HuH-7.5 (cell line): Measurements from ENCODE around the gene STAMBPL1.
"Not testable (repeated sequence)": the region's sequence is repeated elsewhere in the genome, so short reads cannot be mapped to it uniquely, and the experiment has no call there.

Source experiments
- DNase-seq: peaks from one replicate; pipeline ENCODE4 v3.0.0; 2011; ENCODE audit warnings: low spot score

The STAMBPL1 gene

DNA sequence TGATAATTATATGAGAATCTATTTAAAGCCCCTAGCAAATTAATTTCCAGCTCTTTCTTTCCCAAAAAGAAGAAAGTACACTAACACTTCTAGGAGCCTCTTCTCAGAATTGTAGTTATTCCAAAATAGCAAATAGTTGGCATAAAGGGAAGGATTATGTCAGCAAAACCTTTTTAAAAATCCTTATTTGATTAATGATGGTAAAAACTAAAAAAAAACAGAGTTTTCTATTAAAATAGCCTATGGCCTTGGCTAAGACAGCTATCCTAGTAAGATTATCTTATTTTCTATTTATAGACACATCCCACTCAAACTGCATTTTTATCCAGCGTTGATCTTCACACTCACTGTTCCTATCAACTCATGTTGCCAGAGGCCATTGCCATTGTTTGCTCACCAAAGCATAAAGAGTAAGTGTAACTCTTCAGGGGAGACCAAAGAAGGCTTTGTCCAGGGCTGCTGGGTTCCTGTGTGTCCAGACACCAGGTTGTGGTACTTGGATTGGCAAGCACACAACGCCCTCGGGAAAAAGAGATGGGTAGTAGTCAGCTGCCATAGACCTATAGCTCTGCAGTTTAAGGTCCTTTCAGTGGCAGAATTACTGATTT is 41.0 kb downstream of the STAMBPL1 start:
- DNase-seq, result no peak

GRCh38 chr10:88922041-88922440 is 42.0 kb downstream of the STAMBPL1 start:
- DNase-seq, result no peak

GRCh38 chr10:88923520-88923919 is 43.5 kb downstream of the STAMBPL1 start:
- DNase-seq, result no peak

- no peak for DNase-seq
Measured at GRCh38 chr10:88926566-88927415, 46.7 kb downstream of the STAMBPL1 start.

DNA sequence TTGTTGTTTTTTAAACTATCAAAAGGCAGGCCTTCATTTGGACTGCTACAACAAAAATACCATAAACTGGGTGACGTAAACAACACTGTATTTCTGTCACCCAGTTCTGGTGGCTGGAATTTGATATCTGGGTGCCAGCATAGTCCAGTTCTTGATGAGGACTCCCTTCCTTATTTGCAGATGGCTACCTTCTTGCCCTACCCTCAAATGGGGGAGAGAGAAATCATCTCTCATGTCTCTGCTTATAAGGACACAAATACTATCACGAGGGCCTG is 47.3 kb downstream of the STAMBPL1 start:
- DNase-seq, result no peak

DNA sequence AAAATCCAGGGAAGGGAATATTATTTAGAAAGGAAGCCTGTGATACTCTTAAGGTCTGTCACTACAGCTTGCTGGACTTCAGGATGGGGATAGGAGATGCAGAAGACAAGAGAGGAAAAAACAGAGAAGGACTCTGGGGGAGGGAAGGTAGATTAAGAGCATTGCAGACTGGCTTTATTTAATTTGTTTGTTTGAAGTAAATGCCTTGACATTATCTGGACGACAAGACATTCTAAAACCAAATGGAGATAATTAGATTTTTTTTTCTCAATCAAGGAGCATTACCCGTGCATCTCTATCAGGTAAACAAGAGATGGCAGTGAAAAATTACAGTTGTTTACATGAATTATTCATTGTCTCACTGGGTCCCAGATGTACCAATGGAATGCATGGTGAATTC is 48.2 kb downstream of the STAMBPL1 start:
- DNase-seq, result no peak

DNA sequence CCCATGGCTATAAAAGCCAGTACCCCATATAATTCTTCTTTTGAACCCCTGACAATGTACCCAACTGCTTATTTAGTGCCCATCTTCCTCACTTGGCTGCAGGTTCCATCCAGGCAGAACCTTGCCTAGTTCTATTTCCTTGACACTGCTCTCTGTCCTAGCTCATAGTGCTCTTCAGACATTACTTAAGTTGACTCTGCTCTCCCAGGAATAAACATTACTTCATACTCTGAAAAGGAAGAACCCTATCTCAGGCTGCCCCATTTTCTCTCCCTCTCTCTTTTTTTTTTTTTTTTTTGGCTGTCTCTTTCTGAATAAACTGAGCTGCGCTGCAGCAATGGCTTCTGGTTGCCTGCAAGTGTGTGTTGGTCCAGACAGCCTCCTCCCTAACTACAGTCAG is 51.5 kb downstream of the STAMBPL1 start:
- no peak for DNase-seq

- not testable (repeated sequence) for DNase-seq
Measured at GRCh38 chr10:88932029-88932428, 52.0 kb downstream of the STAMBPL1 start.

DNA sequence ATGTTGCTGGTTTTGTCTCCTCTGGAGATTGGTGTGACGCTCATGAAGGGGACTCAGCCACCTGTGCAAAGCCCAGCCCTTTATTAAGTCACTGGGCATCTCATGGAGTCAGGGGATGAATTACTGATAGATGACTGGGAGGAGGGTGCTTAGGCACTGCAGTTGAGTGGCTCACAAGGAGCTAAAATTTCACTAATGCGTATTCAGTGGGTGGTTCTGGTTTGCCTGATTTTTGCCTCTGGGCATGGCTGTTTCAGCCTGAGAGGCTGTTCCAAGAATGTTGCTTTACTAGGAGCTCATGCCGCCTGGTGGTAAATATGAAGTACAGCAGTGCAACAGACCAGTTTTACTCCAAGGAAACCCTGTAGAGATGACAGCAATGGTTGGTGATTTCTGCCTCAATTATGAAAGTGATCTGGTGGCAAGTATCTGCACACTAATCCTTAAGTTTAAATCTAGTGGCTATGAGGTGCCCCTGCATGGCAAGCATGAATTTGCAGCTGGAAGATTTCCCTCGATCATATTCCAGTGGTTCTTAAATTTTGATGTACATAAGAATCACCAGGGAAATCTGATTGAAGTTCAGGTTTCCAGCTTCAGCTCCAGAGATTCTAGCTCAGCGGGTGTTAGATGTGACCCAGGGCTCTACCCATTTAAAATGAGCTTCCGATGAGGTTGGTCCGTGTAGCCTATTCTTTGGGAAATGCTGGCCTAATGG is 52.7 kb downstream of the STAMBPL1 start:
- DNase-seq, result peak; percentile 36

GRCh38 chr10:88933564-88933963 is 53.5 kb downstream of the STAMBPL1 start:
- DNase-seq, result no peak

DNA sequence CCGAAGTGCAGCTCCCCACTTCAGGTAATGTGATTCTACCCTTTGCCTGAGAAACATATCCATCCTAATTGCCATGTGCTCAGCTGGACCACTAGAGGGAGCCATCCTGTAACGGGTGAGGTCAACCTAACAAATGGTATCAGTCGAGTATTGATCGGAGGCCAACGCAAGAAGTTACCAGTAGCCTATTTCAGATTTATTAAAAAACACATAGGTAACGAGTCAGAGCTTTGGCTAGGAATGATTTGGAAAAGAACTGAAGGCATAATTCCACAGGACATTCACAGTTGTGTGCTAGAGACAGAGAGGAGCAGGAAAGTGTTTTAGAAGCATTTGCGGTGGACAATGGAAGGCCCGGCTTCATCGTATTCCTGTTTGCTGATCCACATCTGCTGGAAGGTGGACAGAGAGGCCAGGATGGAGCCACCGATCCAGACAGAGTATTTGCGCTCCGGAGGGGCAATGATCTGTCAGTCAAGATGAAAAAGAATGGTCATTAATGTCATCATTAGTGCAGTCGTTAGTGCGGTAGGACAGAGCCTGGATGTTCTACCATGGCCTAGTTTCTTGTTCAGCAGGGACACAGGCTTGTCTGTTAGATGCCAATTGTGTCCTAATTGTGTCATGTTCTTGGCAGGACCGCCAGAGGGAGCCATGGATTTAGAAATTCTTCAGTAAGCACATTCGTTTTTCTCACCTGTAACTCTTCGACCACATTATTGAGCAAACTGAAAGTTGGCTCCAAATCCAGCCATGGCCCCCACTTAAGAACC is 55.0 kb downstream of the STAMBPL1 start:
- no peak for DNase-seq

GRCh38 chr10:88936656-88937055 is 56.6 kb downstream of the STAMBPL1 start:
- no peak for DNase-seq

GRCh38 chr10:88938039-88938438 is 58.0 kb downstream of the STAMBPL1 start:
- DNase-seq, result no peak

- DNase-seq, result no peak
Measured at GRCh38 chr10:88938938-88939337, 58.9 kb downstream of the STAMBPL1 start.

DNA sequence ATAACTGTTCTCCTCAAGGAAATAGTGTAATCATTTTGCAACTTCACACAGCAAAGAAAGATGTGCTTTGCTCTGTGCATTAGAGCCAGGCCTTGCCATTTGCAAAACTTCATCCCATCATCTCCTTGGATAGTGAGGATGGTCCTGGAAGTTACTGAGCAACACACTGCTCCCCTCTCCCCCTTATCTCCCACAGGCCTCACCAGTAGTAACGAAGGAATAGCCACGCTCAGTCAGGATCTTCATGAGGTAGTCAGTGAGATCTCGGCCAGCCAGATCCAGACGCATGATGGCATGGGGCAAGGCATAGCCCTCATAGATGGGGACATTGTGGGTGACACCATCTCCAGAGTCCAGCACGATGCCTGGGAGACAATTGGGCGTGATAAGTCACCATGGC is 61.0 kb downstream of the STAMBPL1 start:
- DNase-seq, result no peak

DNA sequence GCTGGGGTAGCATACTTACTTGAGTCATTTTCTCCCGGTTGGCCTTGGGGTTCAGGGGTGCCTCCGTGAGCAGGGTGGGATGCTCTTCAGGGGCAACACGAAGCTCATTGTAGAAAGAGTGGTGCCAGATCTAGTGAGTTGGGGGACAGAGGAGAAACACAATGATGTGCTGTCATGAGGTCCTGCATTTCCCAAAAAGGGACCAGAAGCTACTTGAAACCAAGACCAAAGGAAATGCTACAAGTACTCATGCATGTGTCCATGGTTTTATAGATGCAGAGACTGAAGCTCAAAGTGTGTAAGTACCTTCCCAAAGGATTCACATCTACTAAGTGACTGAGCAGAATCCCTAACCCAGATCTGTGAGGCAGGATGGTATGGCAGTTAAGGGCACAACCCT is 63.7 kb downstream of the STAMBPL1 start:
- no peak for DNase-seq

DNA sequence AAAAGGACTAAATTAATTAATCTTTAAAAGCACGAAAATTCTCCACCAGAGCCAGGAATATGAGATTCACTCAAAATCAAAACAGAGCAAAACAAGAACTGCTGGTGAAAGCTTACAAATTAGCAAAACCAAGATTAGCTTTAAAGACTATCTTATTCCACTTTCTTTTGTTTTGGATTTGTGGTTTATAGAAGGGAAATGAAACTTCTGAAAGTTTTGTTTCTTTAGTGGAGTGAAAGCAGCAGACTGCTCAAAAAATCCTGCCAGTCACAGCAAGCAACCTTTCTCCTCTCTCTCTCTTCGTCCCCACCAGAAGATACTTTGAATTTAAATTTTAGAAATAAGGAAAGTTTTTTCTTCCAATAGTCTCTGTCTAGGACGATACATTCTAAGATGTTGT is 64.8 kb downstream of the STAMBPL1 start:
- DNase-seq, result no peak

- no peak for DNase-seq
Measured at GRCh38 chr10:88946200-88946599, 66.2 kb downstream of the STAMBPL1 start.

GRCh38 chr10:88946965-88947590 is 67.0 kb downstream of the STAMBPL1 start:
- DNase-seq, result no peak

GRCh38 chr10:88949051-88949450 is 69.0 kb downstream of the STAMBPL1 start:
- DNase-seq, result no peak

- no peak for DNase-seq
Measured at GRCh38 chr10:88949912-88950837, 70.1 kb downstream of the STAMBPL1 start.
